NOMO-1 treated with DMSO at 0.1 percent for 48 hours (cell line): Measurements from ENCODE around the gene TBC1D14.
A peak's percentile ranks its signal among the peaks of the same experiment; 100 is the strongest.

Experiments used
- DNase-seq: peaks from one replicate; lab custom pipeline; 2025; ENCODE audit not compliant: unreplicated experiment; lab: John Stamatoyannopoulos, UW

The TBC1D14 gene, protein sequence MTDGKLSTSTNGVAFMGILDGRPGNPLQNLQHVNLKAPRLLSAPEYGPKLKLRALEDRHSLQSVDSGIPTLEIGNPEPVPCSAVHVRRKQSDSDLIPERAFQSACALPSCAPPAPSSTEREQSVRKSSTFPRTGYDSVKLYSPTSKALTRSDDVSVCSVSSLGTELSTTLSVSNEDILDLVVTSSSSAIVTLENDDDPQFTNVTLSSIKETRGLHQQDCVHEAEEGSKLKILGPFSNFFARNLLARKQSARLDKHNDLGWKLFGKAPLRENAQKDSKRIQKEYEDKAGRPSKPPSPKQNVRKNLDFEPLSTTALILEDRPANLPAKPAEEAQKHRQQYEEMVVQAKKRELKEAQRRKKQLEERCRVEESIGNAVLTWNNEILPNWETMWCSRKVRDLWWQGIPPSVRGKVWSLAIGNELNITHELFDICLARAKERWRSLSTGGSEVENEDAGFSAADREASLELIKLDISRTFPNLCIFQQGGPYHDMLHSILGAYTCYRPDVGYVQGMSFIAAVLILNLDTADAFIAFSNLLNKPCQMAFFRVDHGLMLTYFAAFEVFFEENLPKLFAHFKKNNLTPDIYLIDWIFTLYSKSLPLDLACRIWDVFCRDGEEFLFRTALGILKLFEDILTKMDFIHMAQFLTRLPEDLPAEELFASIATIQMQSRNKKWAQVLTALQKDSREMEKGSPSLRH

DNA sequence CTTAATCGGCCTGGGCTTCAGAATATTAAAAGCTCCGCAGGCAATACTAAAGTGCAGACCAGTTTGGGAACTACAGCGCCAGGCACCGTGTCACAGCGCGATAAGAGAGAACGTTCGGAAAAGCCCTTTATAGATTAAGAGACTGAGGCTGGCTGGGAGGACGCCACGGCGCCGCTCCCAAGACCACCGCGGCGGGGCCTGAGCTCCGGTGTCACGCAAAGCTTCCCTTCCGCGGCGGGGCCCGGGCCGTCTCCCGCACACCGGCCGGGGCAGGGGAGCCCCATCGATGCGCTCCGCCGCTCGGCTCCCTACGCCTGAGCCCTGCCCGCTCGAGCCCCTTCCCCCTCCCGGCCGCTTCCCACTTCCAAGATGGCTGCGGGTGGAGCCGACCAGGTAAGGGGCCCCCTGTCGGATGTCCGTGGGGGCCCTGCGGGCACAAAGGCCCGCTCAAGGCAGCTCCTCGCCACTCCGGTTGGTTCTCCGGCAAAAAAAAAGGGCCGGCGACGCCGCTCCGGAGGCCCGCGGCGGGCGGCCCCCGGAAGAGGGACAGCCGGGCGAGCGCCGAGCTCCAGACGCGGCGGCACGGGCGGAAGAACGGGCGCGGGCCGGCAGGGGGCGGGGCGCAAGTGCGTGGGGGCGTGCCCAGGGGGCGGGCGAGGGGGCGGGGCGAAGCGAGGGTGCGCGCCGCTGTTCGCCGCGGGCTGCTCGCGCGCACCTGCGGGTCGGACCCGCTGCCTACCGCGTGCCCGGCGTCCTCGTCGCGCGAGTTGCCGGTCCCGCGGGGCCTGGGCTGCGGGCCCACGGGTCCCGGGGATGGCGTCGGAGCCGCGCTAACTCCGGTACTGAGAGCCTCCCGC, at the start of gene TBC1D14:
Gene TBC1D14, plus strand, starts transcription at position 714 of the 857 bp plus-strand sequence. CDS start 13,564 bp downstream, outside the sequence.
- DNase-seq: peak; percentile 81

GRCh38 chr4:6868386-6868785, 41.2 kb upstream of the TBC1D14 start:
- no peak for DNase-seq

- DNase-seq: no peak
Measured at GRCh38 chr4:6869944-6870343, 39.7 kb upstream of the TBC1D14 start.

DNA sequence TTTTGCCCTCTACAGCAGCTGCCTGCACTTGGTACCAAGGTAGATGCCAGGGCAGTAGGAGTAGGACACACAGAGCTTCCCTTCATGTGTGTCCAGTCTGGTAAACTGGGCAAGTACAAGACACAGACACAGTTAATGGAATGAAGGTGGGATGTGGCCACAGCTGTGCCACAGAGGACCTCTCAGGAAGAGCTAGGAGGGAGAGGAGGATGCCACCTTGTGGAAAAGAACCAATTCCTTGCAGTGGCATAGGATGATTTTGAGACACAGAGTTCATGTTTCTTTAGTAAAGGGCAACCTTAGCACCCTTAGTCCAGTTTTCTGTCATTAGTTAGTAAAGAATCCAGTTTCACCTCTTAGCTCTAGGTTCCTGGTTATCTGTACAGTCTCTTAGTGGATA, 36.3 kb upstream of the TBC1D14 start:
- no peak for DNase-seq

DNA sequence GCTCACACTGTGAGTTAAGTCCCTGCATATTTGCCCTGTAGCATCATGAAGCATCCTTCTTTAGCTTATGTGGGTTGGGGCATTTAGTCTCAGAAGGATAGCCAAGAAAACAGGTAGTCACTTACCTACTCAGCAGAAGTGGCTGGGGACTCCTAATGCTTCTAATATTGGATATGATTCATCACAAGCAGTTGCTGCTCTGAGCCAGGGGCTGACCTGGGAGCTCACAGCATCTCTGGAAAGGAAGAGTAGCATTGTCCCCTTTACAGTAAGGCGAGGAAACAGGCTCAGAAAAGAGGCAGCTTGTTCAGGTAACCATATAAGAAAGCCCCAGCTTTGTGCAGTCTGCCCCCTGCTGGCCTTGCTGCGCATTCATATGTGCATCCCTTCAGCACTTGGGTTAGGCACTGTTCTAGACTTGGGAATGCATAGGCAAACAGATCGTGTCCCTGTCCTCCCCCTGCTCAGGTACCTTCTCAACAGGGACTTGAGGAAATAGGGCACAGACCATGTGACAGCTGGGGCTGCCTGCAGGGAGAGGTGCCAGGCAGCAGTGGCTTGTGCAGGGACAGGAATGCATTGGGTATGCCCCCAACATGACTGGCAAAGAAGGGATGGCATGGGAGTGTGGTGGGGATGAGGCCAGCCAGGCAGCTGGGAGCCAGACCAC, 35.7 kb upstream of the TBC1D14 start:
- peak; percentile 46 for DNase-seq

GRCh38 chr4:6874981-6875380, 34.6 kb upstream of the TBC1D14 start:
- DNase-seq: no peak

DNA sequence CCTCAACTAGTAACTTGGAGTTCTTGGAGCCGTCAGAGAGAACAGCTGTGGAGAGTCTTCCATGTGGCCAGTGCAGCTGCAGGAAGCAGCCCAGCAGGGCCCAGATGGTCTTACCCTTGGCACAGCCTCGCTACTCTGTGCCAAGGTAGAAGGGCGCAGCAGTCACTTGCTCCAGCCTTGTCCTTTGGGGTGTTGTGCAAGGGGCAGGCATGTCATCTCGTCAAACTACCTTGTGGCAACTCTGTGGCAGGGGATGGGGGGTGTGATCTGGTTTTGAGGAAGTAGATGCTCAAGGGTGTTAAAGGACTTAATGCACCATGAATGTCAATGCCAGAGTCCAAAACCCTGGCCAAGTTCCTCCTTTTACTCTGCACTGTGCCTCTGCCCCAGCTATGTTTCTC, 34.2 kb upstream of the TBC1D14 start:
- DNase-seq: peak; percentile 98

DNA sequence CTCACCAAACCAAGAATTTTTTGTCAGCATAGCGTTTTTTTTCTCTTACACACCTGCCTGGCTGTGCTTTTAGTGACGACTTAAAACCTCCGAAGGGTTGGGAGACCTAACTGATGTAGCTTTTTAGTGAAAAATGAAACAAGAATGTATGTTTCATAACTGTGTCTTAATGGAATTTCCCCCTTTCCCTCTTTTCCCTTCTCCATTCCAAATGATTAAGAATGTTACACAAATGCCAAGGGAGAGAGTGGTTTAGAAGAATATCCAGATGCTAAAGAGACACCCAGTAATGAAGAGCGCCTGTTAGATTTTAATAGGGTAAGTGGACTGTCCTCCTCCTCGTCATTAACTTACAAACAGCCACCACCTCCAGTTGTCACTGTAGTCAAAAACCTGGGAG, 33.2 kb upstream of the TBC1D14 start:
- DNase-seq: no peak

DNA sequence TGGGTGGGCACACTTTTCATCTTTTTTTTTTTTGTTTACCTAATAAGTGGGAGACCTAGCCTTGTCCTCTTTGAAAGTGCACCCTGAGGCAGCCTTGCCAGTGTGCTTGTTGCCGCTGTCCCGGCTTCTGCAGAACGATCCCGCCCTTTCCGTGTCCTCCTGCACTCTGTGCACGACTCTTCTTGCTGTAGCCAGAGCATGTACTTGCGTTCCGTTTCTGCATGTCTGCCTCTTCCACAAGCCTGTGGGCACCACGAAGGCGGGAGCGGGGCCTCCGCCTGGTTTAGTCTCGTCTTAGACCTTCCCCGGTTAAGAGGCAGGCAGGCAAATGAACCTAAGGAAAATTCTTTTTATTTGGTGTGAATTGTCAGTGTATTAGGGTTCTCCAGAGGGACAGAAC, 32.6 kb upstream of the TBC1D14 start:
- DNase-seq: no peak

- no peak for DNase-seq
Measured at GRCh38 chr4:6878451-6879059, 31.1 kb upstream of the TBC1D14 start.

DNA sequence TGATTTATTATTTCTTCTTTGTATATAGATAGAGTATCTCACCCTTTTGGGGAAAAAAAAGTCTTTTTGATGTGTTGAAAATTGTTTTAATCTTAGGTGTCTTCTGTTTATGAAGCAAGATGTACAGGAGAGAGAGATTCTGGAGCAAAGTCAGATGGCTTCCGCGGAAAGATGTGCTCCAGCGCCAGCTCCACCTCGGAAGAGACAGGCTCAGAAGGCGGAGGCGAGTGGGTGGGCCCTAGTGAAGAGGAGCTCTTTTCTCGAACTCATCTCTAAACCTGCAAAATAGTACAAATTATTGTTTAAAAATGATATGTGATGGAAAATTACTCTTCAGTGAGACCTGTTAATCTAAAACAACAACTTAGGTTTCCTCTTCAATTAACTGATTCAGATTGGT, 28.9 kb upstream of the TBC1D14 start:
- no peak for DNase-seq

DNA sequence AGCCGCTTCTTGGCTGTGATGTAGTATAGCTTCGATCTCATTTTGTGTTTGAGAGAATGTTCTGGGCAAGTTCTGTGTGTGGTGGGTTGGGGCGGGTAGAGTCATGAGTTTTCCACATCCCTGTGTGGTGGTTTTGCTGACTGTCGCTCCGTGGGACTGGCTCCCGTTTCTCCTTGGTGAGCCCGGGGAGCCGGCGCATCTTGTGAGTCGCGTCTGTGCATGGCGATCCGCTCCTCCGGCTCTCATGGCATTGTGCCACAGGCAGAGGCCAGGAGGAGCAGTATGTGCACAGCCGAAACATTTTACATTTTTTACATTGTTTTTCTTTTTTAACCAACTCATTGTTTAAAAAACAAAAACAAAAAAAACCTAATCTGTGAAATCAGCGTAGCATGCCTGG, 27.7 kb upstream of the TBC1D14 start:
- DNase-seq: no peak

DNA sequence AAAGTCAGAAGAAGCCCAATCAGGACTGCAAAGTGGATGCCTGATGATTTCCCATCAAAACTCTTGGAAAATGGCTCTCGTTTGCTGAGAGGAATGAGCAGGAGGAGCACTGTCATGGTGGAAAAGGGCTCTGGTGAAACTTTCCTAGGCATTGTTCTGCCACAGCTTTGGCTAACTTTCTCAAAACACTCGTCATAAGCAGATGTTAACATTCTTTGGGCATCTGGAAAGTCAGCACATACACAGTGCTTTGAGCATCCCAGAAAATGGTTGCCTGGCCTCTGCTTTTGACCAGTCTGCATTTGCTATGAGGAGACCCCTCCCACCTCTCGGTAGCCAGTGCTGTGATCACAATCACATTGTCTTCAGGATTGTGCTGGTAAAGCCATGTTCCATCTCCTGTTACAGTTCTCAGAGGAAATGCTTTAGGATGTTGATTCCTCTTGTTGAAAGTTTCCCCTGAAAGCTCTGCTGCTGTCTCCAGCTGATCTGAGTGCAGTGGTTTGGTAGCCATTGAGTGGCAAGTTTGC, 25.2 kb upstream of the TBC1D14 start:
- no peak for DNase-seq

- DNase-seq: peak; percentile 99
Measured at GRCh38 chr4:6885953-6886557, 23.6 kb upstream of the TBC1D14 start.

- no peak for DNase-seq
Measured at GRCh38 chr4:6886886-6887285, 22.7 kb upstream of the TBC1D14 start.

DNA sequence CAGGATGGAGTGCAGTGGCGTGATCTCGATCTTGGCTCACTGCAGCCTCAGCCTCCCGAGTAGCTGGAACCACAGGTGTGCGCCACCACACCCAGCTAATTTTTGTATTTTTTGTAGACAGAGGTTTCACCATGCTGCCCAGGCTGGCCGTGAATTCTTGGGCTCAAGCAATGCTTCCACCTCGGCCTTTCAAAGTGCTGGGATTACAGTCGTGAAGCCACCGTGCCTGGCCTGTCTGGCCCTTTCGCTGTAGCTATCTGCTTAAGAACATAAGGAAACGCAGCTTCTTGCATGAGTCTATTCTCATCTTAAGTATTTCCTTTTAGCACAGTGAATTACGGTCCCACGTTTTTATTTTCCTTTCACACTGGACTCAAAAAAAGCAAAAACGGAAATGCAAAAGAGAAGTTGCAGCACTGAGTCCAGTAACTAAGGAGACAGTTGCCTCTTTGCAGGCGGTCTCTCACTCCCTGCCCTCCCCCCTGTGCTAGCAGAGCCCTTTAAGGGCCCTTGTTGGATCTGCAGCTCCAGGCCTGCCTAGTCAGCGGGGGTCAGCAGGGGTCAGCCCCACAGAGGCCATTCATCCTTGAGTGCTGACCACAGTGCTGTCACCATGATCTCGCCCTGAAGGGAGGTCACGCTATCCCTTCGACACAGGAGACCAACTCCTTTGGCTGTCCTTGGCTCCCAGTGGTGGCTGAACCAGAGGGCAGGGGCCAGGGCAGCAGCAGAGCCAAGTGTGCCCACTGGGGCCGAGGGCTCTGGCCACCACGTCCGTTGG, 21.8 kb upstream of the TBC1D14 start:
- peak; percentile 96 for DNase-seq

DNA sequence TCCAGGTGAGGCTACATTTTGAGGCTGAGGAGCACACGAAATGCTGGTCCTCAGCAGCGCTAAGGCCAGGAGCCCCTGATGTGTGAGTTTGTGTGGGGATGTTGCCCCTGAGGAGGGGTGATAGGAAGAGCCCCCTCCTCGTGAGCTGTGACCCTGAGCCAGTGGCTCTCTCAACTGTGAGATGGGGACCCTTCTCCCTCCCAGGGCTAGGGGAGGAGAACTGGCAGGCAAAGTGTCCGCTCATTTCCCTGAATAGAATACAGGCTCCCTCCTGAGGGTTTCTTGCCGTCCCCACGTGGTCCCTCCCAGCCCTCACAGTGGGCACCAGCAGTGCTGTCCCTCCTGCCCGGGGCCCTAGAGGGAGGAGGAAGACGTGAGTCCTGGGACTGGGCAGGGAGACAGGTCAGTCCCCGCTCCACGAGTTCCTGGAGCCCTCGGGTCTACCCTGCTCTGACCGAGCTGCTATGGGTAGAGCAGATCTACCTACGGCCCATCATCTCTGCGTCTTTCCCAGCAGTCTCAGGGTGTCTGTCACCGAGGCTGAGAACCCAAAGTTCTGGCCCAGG, 21.0 kb upstream of the TBC1D14 start:
- no peak for DNase-seq

GRCh38 chr4:6889101-6889735, 20.4 kb upstream of the TBC1D14 start:
- no peak for DNase-seq
